GM23248 (cell line): ENCODE measurements around the gene KIF26A. TPM values are rescaled to one million over a fixed set of nuclear protein-coding genes. Genes with fewer than 3 reads are reported as not detected.

Experiments
- DNase-seq: peaks from one replicate; pipeline ENCODE4 v3.0.0-alpha.2; 2015
- H2AFZ ChIP-seq: fragments of 200-600 bp; sonication (generic); 2 replicates; pipeline ENCODE4 v1.6.1; 2016; ENCODE audit warnings: antibody characterized with exemption
- H3F3A ChIP-seq: fragments of 200-600 bp; sonication (generic); 2 replicates; pipeline ENCODE4 v1.6.1; 2016; ENCODE audit warnings: mild to moderate bottlenecking, antibody characterized with exemption, mixed run types; ENCODE audit not compliant: insufficient read depth
- H3K27ac ChIP-seq: fragments of 200-600 bp; sonication (generic); 2 replicates; pipeline ENCODE4 v1.5.1; 2016; ENCODE audit warnings: mild to moderate bottlenecking
- H3K27me3 ChIP-seq: fragments of 200-600 bp; sonication (generic); replicated peaks from 2 replicates; pipeline ENCODE4 v1.6.1; 2016; ENCODE audit warnings: mild to moderate bottlenecking; ENCODE audit not compliant: insufficient read depth
- H3K36me3 ChIP-seq: fragments of 200-600 bp; sonication (generic); 2 replicates; pipeline ENCODE4 v1.6.1; 2016; ENCODE audit warnings: low read depth, mild to moderate bottlenecking
- H3K4me1 ChIP-seq: fragments of 200-600 bp; sonication (generic); 2 replicates; pipeline ENCODE4 v1.6.1; 2016; ENCODE audit warnings: mild to moderate bottlenecking; ENCODE audit not compliant: insufficient read depth
- H3K4me2 ChIP-seq: fragments of 200-600 bp; sonication (generic); one replicate; pipeline ENCODE4 v1.6.1; 2016; ENCODE audit warnings: mild to moderate bottlenecking; ENCODE audit not compliant: unreplicated experiment
- H3K4me3 ChIP-seq: fragments of 200-600 bp; sonication (generic); 2 replicates; pipeline ENCODE4 v1.5.1; 2016; ENCODE audit warnings: mild to moderate bottlenecking
- H3K79me2 ChIP-seq: fragments of 200-600 bp; sonication (generic); 2 replicates; pipeline ENCODE4 v1.6.1; 2016; ENCODE audit warnings: mild to moderate bottlenecking; ENCODE audit not compliant: insufficient read depth
- H3K9ac ChIP-seq: fragments of 200-600 bp; sonication (generic); 2 replicates; pipeline ENCODE4 v1.6.1; 2016; ENCODE audit warnings: mild to moderate bottlenecking
- H3K9me2 ChIP-seq: fragments of 200-600 bp; sonication (generic); 2 replicates; pipeline ENCODE4 v1.6.1; 2016; ENCODE audit warnings: mixed run types, mild to moderate bottlenecking, moderate library complexity; ENCODE audit not compliant: insufficient read depth
- H3K9me3 ChIP-seq: fragments of 200-600 bp; sonication (generic); one replicate; pipeline ENCODE4 v1.6.1; 2017; ENCODE audit warnings: low read depth
- H4K20me1 ChIP-seq: fragments of 200-600 bp; sonication (generic); 2 replicates; pipeline ENCODE4 v1.6.0; 2016; ENCODE audit not compliant: insufficient read depth
- EZH2 ChIP-seq: fragments of 200-600 bp; sonication (generic); IDR thresholded peaks from 2 replicates; pipeline ENCODE4 v1.6.1; 2018; ENCODE audit warnings: antibody characterized with exemption, mild to moderate bottlenecking; ENCODE audit not compliant: insufficient read depth, poor library complexity, severe bottlenecking
- EZH2phosphoT487 ChIP-seq: fragments of 200-600 bp; sonication (generic); IDR thresholded peaks from 2 replicates; pipeline ENCODE4 v1.6.1; 2018; ENCODE audit warnings: antibody characterized with exemption, moderate library complexity, mild to moderate bottlenecking, low read depth; ENCODE audit not compliant: insufficient read depth
- WGBS, 2 experiments: methylation state at CpG; one replicate each; pipeline ENCODE4 v1.1.6; 2015 to 2017; ENCODE audit warnings: low lambda C conversion rate in 2 of 2, low coverage in 1 of 2; ENCODE audit errors: missing lambda C conversion rate in 2 of 2; 5-methylcytosine and 5-hydroxymethylcytosine counted together
- in situ Hi-C: fragments of 300-500 bp; cut with MboI; formaldehyde crosslinking; loops from 2 replicates; pipeline ENCODE4 v1.15.0; 2020
- polyA plus RNA-seq: library from polyadenylated mRNA; unstranded; fragments of >200 nt; fragmentation: Nextera tagmentation; extraction: Ambion mirVana; gene quantifications from 2 replicates; pipeline ENCODE4 v1.2.1, GENCODE V29; 2016
- total RNA-seq: library from RNA; depleted of rRNA; stranded (reverse); fragments of >200 nt; shearing (Covaris generic); gene quantifications from 2 replicates; pipeline ENCODE4 v1.2.3, GENCODE V29; 2014

KIF26A gene
- total and polyA plus RNA-seq, 2 experiments from 2014 or later = not detected

DNA sequence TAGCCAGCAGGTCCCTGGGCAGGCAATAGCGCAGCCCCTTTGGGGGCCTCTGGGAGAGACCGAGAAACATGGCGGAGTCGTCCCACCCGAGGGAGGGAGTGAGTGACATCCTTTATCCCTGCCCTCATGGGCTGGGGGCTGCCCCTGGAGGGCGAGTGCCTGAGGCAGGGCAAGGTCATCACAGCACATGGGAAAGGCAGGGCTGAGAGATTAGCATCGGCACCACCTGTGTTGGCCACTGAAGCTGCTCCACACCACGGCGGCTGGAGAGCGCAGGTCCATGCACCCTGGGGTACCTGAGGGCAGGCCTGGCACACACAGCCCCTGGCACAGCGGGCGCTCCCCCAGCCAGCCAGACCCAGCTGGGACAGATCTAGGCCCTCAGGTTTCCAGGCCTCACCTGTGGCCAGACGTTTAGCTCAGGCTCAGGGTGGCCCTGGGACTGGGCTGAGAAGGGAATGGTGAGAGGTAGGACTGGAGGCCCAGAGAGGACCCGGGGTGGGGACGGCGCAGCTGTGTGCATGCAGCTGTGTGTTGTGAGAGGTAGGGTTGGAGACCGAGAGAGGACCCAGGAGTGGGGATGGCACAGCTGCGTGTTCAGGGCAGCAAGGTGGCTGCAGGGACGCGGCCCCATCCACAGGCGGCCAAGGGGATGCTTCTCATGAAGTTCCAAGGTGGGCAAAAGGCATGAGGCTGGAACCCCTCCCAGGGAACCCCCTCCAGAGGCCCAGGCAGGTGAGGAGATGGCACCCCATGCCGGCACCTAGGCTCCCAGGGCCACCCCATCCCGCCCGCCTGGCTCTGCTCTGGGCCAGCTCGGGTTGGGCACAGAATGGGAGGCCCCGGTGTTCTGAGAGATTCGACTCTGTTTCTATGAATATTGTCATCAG is 74.1 kb downstream of the KIF26A start:
- no peaks in the 10 kb centered on the region for H3K27me3 ChIP-seq
- no peak overlapping the region for H2AFZ ChIP-seq
- H3F3A ChIP-seq = no peaks in the 10 kb centered on the region
- in situ Hi-C loops = no loop called here
- no peaks in the 10 kb centered on the region for H3K79me2 ChIP-seq
- no peak overlapping the region for H3K9ac ChIP-seq
- H3K27ac ChIP-seq = no peak overlapping the region
- WGBS, 2 experiments = 62 to 71% methylated on average over 25 to 27 of the region's 27 CpGs
- DNase-seq = no peak
- H3K4me2 ChIP-seq = no peak overlapping the region
- no peaks in the 10 kb centered on the region for H3K36me3 ChIP-seq
- no peaks in the 10 kb centered on the region for H3K4me1 ChIP-seq
- H3K9me2 ChIP-seq = no peaks in the 10 kb centered on the region
- H3K4me3 ChIP-seq = no peak overlapping the region
- TF ChIP-seq EZH2 (no peak), EZH2phosphoT487 (no peak)
- no peaks in the 10 kb centered on the region for H3K9me3 ChIP-seq
- no peaks in the 10 kb centered on the region for H4K20me1 ChIP-seq

DNA sequence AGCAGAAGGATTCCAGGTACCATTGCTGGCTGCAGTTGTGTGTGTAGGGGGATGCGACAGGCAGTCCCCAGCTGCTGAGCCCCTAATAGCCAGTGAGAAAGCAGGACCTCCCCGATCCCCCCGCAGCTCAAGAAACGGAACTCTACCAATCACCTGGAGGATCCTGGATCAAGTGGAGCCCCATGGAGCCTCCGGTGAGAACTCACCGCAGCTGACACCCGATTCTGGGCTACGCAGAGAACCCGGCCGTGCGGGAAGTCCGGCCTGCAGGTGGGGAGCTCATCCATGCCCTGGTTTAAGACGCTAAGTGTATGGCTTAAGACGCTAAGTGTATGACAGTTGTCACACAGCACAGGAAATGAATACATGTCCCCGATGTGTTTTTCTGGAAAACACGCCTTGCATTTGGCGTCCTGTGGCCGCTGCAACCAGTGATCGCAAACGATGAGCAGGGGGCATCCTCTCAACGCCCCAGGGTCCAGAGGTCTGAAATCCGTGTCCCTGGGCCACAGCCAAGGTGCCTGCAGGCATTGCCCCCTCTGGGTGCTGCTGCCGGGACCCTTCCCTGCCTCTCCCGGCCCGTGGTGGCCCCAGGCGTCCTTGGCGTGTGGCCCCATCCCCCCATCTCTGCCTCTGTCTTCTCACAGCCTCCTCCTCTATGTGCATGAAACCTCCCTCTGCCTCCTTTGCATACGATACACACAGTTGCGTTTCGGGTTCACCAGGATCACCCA is 75.1 kb downstream of the KIF26A start:
- in situ Hi-C loops = no loop called here
- Histone ChIP-seq H3K27ac (no peak overlapping the region), H3K9me3 (no peaks in the 10 kb centered on the region)

DNA sequence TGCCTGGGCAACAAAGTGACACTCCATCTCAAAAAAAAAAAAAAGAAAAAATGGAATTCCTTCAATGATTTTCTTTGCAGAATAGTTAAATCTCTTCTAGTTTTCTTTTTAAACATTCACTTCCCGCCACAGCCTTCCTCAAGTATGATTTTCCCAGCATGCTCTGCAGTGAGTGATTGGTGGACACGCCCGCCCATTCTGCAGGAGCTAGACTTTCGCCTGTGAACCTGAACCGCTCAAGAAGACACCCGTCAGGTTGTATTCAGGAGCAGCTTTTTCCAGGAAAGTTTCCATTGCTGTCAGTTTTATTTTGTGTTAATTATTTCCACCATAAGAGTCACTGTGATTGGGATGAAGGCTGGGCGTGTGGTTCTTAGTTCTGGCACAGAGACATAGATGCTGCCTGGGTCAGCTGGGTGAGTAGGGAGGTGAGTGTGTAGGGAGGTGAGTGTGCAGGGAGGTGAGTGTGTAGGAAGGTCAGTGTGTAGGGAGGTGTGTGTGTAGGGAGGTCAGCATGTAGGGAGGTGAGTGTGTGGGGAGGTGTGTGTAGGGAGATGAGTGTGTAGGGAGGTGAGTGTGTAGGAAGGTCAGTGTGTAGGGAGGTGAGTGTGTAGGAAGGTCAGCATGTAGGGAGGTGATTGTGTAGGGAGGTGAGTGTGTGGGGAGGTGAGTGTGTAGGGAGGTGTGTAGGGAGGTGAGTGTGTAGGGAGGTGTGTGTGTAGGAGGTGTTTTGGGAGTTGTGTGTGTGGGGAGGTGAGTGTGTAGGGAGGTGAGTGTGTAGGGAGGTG is 76.2 kb downstream of the KIF26A start:
- H3K4me2 ChIP-seq = no peak overlapping the region
- H3K27me3 ChIP-seq = no peaks in the 10 kb centered on the region
- H3F3A ChIP-seq = no peaks in the 10 kb centered on the region
- no peak for TF ChIP-seq EZH2phosphoT487
- no peak for TF ChIP-seq EZH2
- no peaks in the 10 kb centered on the region for H3K36me3 ChIP-seq
- H3K27ac ChIP-seq = no peak overlapping the region
- 23 to 29% methylated on average over 7 of the region's 7 CpGs for WGBS, 2 experiments
- H3K79me2 ChIP-seq = no peaks in the 10 kb centered on the region
- in situ Hi-C loops = no loop called here
- H3K9me3 ChIP-seq = no peaks in the 10 kb centered on the region
- H2AFZ ChIP-seq = no peak overlapping the region
- no peak overlapping the region for H3K9ac ChIP-seq
- no peaks in the 10 kb centered on the region for H3K4me1 ChIP-seq
- no peaks in the 10 kb centered on the region for H3K9me2 ChIP-seq
- no peaks in the 10 kb centered on the region for H4K20me1 ChIP-seq
- H3K4me3 ChIP-seq = no peak overlapping the region
- DNase-seq = no peak

More for the DNA sequence above, 75.1 kb downstream of the KIF26A start:
- Histone ChIP-seq H3K4me1 (no peaks in the 10 kb centered on the region), H2AFZ (no peak overlapping the region), H3K4me2 (no peak overlapping the region), H3K4me3 (no peak overlapping the region), H3K79me2 (no peaks in the 10 kb centered on the region), H3K36me3 (no peaks in the 10 kb centered on the region), H3F3A (no peaks in the 10 kb centered on the region), H4K20me1 (no peaks in the 10 kb centered on the region), H3K9me2 (no peaks in the 10 kb centered on the region), H3K27me3 (no peaks in the 10 kb centered on the region), H3K9ac (no peak overlapping the region)
- TF ChIP-seq EZH2 = no peak
- no peak for TF ChIP-seq EZH2phosphoT487
- no peak for DNase-seq
- 56% methylated on average over 30 of the region's 30 CpGs for WGBS, 2 experiments

DNA sequence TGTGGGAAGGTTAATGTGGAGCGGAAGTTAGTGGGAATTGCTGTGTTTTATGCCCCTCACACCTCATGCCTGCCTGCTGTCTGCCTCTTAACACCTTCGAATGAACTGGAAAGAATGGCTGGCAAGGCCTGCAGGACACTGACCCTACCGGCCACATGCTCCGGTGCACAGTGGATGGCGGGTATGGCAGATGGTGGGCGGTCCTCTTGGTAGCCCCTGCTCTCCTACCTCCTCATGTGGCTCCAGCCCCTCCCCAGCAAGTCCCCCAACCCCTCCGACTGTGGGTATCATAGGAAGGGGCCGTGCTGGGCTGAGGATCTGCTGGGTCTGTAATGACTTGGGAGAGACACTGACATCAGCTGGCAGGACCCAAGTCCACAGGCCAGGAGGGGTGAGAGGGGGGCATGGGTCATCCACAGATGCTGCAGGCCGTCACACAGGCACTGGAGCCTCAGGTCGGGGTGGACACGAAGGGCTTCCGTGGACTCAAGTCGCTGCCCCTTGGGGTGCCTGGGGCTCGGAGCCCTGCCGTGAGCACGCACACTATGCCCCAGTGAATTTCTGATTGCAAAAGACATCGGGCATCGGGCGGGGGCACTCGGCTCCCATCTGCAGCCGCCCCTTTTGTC is 77.4 kb downstream of the KIF26A start:
- no peak for TF ChIP-seq EZH2
- TF ChIP-seq EZH2phosphoT487 = no peak
- no peaks in the 10 kb centered on the region for H3K9me3 ChIP-seq
- no peak overlapping the region for H2AFZ ChIP-seq
- H3K4me2 ChIP-seq = no peak overlapping the region
- in situ Hi-C loops = no loop called here
- H3K9me2 ChIP-seq = no peaks in the 10 kb centered on the region
- no peaks in the 10 kb centered on the region for H3F3A ChIP-seq
- H3K79me2 ChIP-seq = no peaks in the 10 kb centered on the region
- no peaks in the 10 kb centered on the region for H4K20me1 ChIP-seq
- no peaks in the 10 kb centered on the region for H3K36me3 ChIP-seq
- no peaks in the 10 kb centered on the region for H3K27me3 ChIP-seq
- 51 to 57% methylated on average over 20 of the region's 21 CpGs for WGBS, 2 experiments
- H3K4me3 ChIP-seq = no peak overlapping the region
- H3K9ac ChIP-seq = no peak overlapping the region
- H3K27ac ChIP-seq = no peak overlapping the region
- no peaks in the 10 kb centered on the region for H3K4me1 ChIP-seq
- DNase-seq = no peak
